Muscle of arm (tissue), 12 donors: Measurements from ENCODE around the gene MGA. TPM values are rescaled to one million over a fixed set of nuclear protein-coding genes. Genes with fewer than 3 reads are reported as not detected.
A peak's percentile ranks its signal among the peaks of the same experiment; 100 is the strongest.
"Not testable (repeated sequence)": the region's sequence is repeated elsewhere in the genome, so short reads cannot be mapped to it uniquely, and the experiment has no call there.

Experiments
- DNase-seq: peaks from one replicate; pipeline ENCODE4 v3.0.0-alpha.2; 2013
- polyA plus RNA-seq, 12 donors: library from polyadenylated mRNA; unstranded; fragments of 120-200 nt; gene quantifications; one replicate each; pipeline ENCODE4 v1.2.1, GENCODE V29; 2013; ENCODE audit not compliant: insufficient read length in 12 of 12

The MGA gene
- polyA plus RNA-seq, 12 donors: 19.2 to 34.4 (median 23.2) TPM

- DNase-seq: no peak
These were observed 42.9 kb downstream of the MGA start for GRCh38 chr15:41703120-41703519.

- no peak for DNase-seq
These were observed 52.8 kb downstream of the MGA start for GRCh38 chr15:41713047-41713446.

- no peak for DNase-seq
These were observed 54.1 kb downstream of the MGA start for GRCh38 chr15:41714291-41714690.

- no peak for DNase-seq
These were observed 56.7 kb downstream of the MGA start for GRCh38 chr15:41716864-41717263.

GRCh38 chr15:41727143-41727542 is 66.9 kb downstream of the MGA start:
- no peak for DNase-seq

- not testable (repeated sequence) for DNase-seq
These were observed 67.9 kb downstream of the MGA start for GRCh38 chr15:41728061-41728460.

GRCh38 chr15:41730543-41730942 is 70.3 kb downstream of the MGA start:
- DNase-seq: no peak

GRCh38 chr15:41732483-41732882 is 72.3 kb downstream of the MGA start:
- no peak for DNase-seq

GRCh38 chr15:41734079-41734478 is 73.9 kb downstream of the MGA start:
- DNase-seq: no peak

- no peak for DNase-seq
These were observed 74.8 kb downstream of the MGA start for GRCh38 chr15:41735046-41735445.

- DNase-seq: not testable (repeated sequence)
These were observed 75.3 kb downstream of the MGA start for GRCh38 chr15:41735492-41735891.

GRCh38 chr15:41746802-41747201 is 86.6 kb downstream of the MGA start:
- DNase-seq: no peak

GRCh38 chr15:41756198-41756597 is 96.0 kb downstream of the MGA start:
- DNase-seq: no peak

GRCh38 chr15:41772720-41773331 is 112.6 kb downstream of the MGA start:
- no peak for DNase-seq

GRCh38 chr15:41773332-41773728 is 113.1 kb downstream of the MGA start:
- no peak for DNase-seq

- DNase-seq: no peak
These were observed 113.5 kb downstream of the MGA start for GRCh38 chr15:41773729-41774061.

GRCh38 chr15:41774062-41774881 is 114.1 kb downstream of the MGA start, which contains the start of gene MAPKBP1:
Gene MAPKBP1 (plus strand): TSS chr15:41774484. CDS start chr15:41775276, 792 bp downstream.
- DNase-seq: peak; percentile 98

GRCh38 chr15:41774882-41775417 is 114.7 kb downstream of the MGA start:
- DNase-seq: no peak

GRCh38 chr15:41775651-41776050 is 115.4 kb downstream of the MGA start:
- no peak for DNase-seq

GRCh38 chr15:41777421-41777973 is 117.3 kb downstream of the MGA start:
- DNase-seq: no peak

GRCh38 chr15:41778521-41778920 is 118.3 kb downstream of the MGA start:
- no peak for DNase-seq

GRCh38 chr15:41779662-41780157 is 119.5 kb downstream of the MGA start:
- no peak for DNase-seq

- DNase-seq: no peak
These were observed 120.1 kb downstream of the MGA start for GRCh38 chr15:41780266-41780665.
